Measurements from ENCODE around the gene LRRK1. TPM values are rescaled to one million over a fixed set of nuclear protein-coding genes. Genes with fewer than 3 reads are reported as not detected.

The LRRK1 gene
- total and polyA plus RNA-seq, 2 of the 13 experiments (the other 11 are each of a cell fraction or from before 2014, with no cell fraction given): 0.13 to 1.2 TPM

DNA sequence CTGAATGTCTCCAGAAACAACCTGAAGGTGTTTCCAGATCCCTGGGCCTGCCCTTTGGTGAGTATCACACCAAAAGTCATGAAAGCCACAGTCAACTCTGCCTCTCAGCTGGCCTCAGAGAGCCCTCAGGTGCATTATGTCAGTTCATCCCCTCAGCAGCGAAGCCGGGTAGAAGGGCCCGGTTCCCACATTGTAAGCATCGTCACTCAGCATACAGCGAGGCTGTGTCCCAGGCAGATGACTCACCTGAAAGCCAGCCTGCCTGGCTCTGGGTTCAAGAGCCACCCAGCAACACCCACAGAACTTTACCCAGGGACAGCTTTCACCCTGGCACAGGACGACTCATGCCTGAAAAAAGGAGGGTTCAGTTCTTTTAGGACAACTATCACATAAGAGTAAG lies 91.6 kb downstream of the LRRK1 start:
- intact Hi-C loops (cut with micrococcal nuclease; ENCODE audit: unreplicated experiment) (no loop called here), in situ Hi-C loops (cut with HindIII; ENCODE audit: extremely low pct_ligation_motif_present, low pct_unique_long_range_greater_than_20kb) (loop anchor here (25.0 kb wide), 1 partner anchor 348 kb away; no protein-coding TSS in a partner anchor)
- Histone ChIP-seq H3K4me3 (replicated peaks in 1 of 3; ENCODE audit: insufficient read depth in 1 of 3, low read depth in 2 of 3, low read length in 3 of 3) (no peak overlapping the region), H3K9me3 (ENCODE audit: low read length) (no peaks in the 10 kb centered on the region), H3K79me2 (ENCODE audit: insufficient read depth, low read length) (no peaks in the 10 kb centered on the region), H4K20me1 (ENCODE audit: insufficient read depth, low read length) (no peaks in the 10 kb centered on the region), H3K36me3 (replicated peaks in 1 of 2; ENCODE audit: control insufficient read depth in 1 of 2, insufficient read depth in 2 of 2, low read length in 2 of 2) (no peaks in the 10 kb centered on the region), H2AFZ (ENCODE audit: low read length) (no peak overlapping the region), H3K4me2 (ENCODE audit: low read depth, low read length) (no peak overlapping the region), H3K27me3 (ENCODE audit: control insufficient read depth in 1 of 2, insufficient read depth in 2 of 2, low read length in 2 of 2) (peaks cover 9 to 46% of the 10 kb centered on the region in 2 experiments; a peak in 3 of 5 replicates), H3K9ac (ENCODE audit: insufficient read depth, low read depth, low read length) (no peak overlapping the region), H3K27ac (ENCODE audit: extremely low read length, insufficient read depth, low read length) (no peak overlapping the region), H3K4me1 (ENCODE audit: insufficient read depth, low read length) (peaks cover 28% of the 10 kb centered on the region)
- no peak for DNase-seq (ENCODE audit: low spot score)
- CTCF ChIA-PET (ENCODE audit: low intra/inter-chr PET ratio, low total read pairs): no interaction called here
- FAIRE-seq: no peak
- POLR2A ChIA-PET: no interaction called here
- BruUV-seq (replicated peaks): no TSS peak
- no peak for TF ChIP-seq GTF3A (CRISPR knock-in tag; conservative IDR thresholded peaks at IDR 0.05)
- no peak for TF ChIP-seq WIZ (CRISPR knock-in tag; IDR thresholded peaks at IDR 0.05)
- TF ChIP-seq, protein P1, sequence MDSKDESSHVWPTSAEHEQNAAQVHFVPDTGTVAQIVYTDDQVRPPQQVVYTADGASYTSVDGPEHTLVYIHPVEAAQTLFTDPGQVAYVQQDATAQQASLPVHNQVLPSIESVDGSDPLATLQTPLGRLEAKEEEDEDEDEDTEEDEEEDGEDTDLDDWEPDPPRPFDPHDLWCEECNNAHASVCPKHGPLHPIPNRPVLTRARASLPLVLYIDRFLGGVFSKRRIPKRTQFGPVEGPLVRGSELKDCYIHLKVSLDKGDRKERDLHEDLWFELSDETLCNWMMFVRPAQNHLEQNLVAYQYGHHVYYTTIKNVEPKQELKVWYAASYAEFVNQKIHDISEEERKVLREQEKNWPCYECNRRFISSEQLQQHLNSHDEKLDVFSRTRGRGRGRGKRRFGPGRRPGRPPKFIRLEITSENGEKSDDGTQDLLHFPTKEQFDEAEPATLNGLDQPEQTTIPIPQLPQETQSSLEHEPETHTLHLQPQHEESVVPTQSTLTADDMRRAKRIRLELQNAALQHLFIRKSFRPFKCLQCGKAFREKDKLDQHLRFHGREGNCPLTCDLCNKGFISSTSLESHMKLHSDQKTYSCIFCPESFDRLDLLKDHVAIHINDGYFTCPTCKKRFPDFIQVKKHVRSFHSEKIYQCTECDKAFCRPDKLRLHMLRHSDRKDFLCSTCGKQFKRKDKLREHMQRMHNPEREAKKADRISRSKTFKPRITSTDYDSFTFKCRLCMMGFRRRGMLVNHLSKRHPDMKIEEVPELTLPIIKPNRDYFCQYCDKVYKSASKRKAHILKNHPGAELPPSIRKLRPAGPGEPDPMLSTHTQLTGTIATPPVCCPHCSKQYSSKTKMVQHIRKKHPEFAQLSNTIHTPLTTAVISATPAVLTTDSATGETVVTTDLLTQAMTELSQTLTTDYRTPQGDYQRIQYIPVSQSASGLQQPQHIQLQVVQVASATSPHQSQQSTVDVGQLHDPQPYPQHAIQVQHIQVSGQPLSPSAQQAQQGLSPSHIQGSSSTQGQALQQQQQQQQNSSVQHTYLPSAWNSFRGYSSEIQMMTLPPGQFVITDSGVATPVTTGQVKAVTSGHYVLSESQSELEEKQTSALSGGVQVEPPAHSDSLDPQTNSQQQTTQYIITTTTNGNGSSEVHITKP (CRISPR knock-in tag; IDR thresholded peaks at IDR 0.05; ENCODE audit: low read depth): no peak
- TF ChIP-seq FOSL1 (CRISPR knock-in tag; IDR thresholded peaks at IDR 0.05; ENCODE audit: borderline replicate concordance): no peak
- no peak for TF ChIP-seq DDIT3 (CRISPR knock-in tag; IDR thresholded peaks at IDR 0.05)
- no peak for TF ChIP-seq MTF1 (CRISPR knock-in tag; IDR thresholded peaks at IDR 0.05)
- 8% methylated on average over 3 of the region's 6 CpGs for WGBS (ENCODE audit: low lambda C conversion rate)
- ATAC-seq: no peak
